ENCODE measurements around the gene PTAFR. TPM values are rescaled to one million over a fixed set of nuclear protein-coding genes. Genes with fewer than 3 reads are reported as not detected.
A peak's percentile ranks its signal among the peaks of the same experiment; 100 is the strongest.

Gene PTAFR
- total RNA-seq, 1 donor from 2014 or later: 3.6 TPM

DNA sequence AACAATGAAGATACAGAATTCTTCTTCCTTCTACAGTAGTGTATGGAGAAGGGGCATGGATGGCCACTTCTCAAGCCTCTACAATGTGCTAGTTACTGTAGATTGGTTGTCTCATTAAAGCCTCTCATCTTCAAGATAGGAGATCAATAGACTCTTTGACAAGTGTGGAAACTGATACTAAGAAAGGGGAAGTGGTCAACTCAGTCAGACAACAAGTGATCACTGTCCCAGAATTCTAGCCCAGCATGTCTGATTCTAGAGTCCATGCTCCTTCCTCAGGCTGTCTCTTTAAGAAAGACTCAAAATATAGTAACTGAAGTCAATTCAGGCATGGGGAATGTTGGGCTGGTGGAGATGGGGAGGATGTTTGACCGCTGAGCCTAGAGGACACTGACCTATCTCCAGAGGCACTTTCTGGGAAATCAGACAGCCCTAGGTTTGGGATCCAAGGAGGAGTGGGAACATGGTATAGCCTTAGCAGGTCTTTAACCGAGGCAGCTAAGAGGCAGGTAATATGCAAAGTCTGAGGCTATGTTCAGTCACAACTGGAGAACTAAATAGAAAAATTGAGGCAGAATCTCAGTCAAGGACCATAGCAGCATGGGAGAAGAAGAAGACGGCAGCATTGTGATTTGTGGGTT, 48.8 kb downstream of the PTAFR start:
- TF ChIP-seq, protein P1, sequence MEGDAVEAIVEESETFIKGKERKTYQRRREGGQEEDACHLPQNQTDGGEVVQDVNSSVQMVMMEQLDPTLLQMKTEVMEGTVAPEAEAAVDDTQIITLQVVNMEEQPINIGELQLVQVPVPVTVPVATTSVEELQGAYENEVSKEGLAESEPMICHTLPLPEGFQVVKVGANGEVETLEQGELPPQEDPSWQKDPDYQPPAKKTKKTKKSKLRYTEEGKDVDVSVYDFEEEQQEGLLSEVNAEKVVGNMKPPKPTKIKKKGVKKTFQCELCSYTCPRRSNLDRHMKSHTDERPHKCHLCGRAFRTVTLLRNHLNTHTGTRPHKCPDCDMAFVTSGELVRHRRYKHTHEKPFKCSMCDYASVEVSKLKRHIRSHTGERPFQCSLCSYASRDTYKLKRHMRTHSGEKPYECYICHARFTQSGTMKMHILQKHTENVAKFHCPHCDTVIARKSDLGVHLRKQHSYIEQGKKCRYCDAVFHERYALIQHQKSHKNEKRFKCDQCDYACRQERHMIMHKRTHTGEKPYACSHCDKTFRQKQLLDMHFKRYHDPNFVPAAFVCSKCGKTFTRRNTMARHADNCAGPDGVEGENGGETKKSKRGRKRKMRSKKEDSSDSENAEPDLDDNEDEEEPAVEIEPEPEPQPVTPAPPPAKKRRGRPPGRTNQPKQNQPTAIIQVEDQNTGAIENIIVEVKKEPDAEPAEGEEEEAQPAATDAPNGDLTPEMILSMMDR (IDR thresholded peaks at IDR 0.05): no peak
- Mint-ChIP-seq H3K4me1 (peaks cover 47% of the 10 kb centered on the region), H3K27me3 (no peaks in the 10 kb centered on the region), H3K27ac (peak overlapping the region; percentile 69), H3K36me3 (ENCODE audit: low read depth) (no peaks in the 10 kb centered on the region), H3K4me3 (no peak overlapping the region), H3K9me3 (no peaks in the 10 kb centered on the region)
- intact Hi-C loops (cut with micrococcal nuclease): no loop called here
- DNase-seq: no peak
- ChIA-PET POLR2A (interaction anchor here (0.5 to 1.6 kb wide), 2 partner anchors 20 to 46 kb away, joined by 3 read pairs; no protein-coding TSS in a partner anchor), CTCF (no interaction called here)
- ATAC-seq (ENCODE audit: low read depth): peak; percentile 47

DNA sequence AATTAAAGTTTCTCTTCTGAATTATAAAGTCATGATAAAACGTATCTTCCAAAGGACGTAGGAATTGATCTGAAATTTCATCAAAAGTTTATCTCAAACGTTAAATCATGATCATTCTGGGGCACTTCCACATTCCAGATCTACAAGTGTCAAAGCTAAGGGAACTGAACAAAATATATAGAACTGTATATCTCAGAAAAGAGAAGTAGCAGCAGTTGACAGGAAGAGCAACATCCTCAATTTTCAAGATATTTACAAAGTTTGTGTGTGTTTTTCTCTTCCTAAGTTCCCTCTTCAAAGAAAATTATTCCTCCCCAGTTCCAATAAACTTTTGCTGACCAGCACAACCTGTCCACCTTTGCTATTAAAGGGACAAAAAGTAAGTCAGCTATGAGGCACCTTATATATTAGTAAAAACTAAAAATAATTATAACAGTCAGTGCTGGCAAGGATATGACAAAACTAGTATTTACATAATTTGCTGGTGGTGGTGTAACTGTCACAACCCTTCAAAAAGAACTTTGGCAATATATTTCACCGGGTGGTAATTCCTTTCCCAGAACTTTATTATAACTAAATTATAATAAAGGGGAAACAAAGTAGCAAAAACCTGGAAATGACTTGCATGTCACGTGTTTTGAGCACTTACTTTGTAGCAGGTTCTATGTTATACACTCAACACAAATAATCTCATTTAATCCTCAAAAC, 49.6 kb downstream of the PTAFR start:
- no peaks in the 10 kb centered on the region for H3K9me3 Mint-ChIP-seq
- H3K27ac Mint-ChIP-seq: no peak overlapping the region
- H3K4me3 Mint-ChIP-seq: no peak overlapping the region
- intact Hi-C loops (cut with micrococcal nuclease): no loop called here
- H3K27me3 Mint-ChIP-seq: no peaks in the 10 kb centered on the region
- ChIA-PET POLR2A (interaction anchor here (0.6 to 1.6 kb wide), 5 partner anchors 21 to 522 kb away, joined by 3 to 5 read pairs (median 3); no protein-coding TSS in a partner anchor), CTCF (interaction anchor here (0.6 to 1.3 kb wide), 3 partner anchors 36 to 82 kb away, joined by 3 to 5 read pairs (median 4); no protein-coding TSS in a partner anchor)
- no peak for DNase-seq
- no peak for ATAC-seq (ENCODE audit: low read depth)
- H3K4me1 Mint-ChIP-seq: peaks cover 39% of the 10 kb centered on the region
- TF ChIP-seq, protein P1 (IDR thresholded peaks at IDR 0.05): no peak
- H3K36me3 Mint-ChIP-seq (ENCODE audit: low read depth): no peaks in the 10 kb centered on the region

DNA sequence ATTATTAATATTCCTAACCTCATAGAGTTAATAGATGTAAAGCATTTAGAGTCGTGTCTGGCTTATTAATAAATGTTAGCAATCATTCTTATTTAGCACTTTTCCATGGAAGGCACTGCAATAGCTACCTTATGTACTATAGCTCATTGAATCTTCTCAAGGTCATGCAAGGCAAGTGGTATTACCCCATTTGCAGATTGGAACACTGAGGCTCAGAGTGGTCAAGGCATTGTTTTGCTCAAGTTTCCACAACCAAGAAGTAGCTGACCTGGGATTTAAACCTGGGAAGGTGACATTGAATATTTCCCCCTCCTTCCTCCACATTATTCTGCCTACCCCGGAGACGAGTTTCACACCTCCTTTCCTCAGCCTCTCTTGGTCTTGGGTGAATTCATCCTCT, 50.3 kb downstream of the PTAFR start:
- H3K27ac Mint-ChIP-seq: no peak overlapping the region
- no peaks in the 10 kb centered on the region for H3K9me3 Mint-ChIP-seq
- no peaks in the 10 kb centered on the region for H3K27me3 Mint-ChIP-seq
- H3K4me3 Mint-ChIP-seq: no peak overlapping the region
- H3K4me1 Mint-ChIP-seq: peaks cover 36% of the 10 kb centered on the region
- intact Hi-C loops (cut with micrococcal nuclease): no loop called here
- POLR2A ChIA-PET: interaction anchor here (0.7 to 0.9 kb wide), 3 partner anchors 46 to 83 kb away, joined by 3 to 4 read pairs (median 3); no protein-coding TSS in a partner anchor
- CTCF ChIA-PET: interaction anchor here (1.2 to 1.3 kb wide), 2 partner anchors 35 to 83 kb away, joined by 4 to 5 read pairs; no protein-coding TSS in a partner anchor
- ATAC-seq (ENCODE audit: low read depth) (no peak), DNase-seq (no peak)
- H3K36me3 Mint-ChIP-seq (ENCODE audit: low read depth): no peaks in the 10 kb centered on the region
- TF ChIP-seq, protein P1 (IDR thresholded peaks at IDR 0.05): no peak

DNA sequence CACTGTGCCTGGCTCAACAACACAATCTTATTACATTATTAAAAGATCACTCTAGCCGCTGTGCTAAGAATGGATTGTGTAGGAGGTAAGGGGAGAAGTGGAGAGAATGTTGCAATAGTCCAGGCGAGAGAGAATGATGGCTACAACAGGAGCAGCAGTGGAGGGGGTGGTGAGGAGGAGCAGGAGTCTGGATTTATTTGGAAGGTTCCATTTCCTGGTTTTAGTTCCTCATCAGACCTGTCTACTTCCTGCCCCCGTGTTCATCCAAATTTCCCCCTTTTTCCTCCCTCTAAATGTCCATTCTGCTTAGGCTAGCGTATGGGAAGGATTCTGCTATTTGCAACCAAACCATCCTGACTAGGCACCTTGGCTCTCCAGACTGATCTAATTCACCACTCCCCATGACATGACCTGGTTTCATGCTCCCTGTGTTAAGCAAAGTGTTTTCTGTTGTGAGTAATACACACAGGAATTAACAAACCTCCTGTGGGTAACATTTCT, 53.0 kb downstream of the PTAFR start:
- POLR2A ChIA-PET: no interaction called here
- no peak for DNase-seq
- H3K36me3 Mint-ChIP-seq (ENCODE audit: low read depth): no peaks in the 10 kb centered on the region

More for the DNA sequence above, 53.0 kb downstream of the PTAFR start:
- Mint-ChIP-seq H3K27ac (no peak overlapping the region), H3K4me1 (peaks cover 35% of the 10 kb centered on the region), H3K9me3 (no peaks in the 10 kb centered on the region), H3K4me3 (no peak overlapping the region), H3K27me3 (no peaks in the 10 kb centered on the region)
- intact Hi-C loops (cut with micrococcal nuclease): no loop called here
- CTCF ChIA-PET: no interaction called here
- ATAC-seq (ENCODE audit: low read depth): no peak
- TF ChIP-seq, protein P1 (IDR thresholded peaks at IDR 0.05): no peak
